H1 (cell line): Measurements from ENCODE around the gene MYDGF.

ENCODE experiments used
- CTCF ChIP-seq, 3 experiments: IDR thresholded peaks; 1 replicate in 2 of 3; 2 replicates in 1 of 3; pipeline versions ENCODE4 v1.5.1 to v1.6.1; 2011; ENCODE audit warnings: low read length in 3 of 3, mild to moderate bottlenecking in 3 of 3, inconsistent platforms in 2 of 3, low read depth in 1 of 3, moderate library complexity in 1 of 3; ENCODE audit not compliant: insufficient read depth in 1 of 3; ENCODE audit errors: control extremely low read depth in 1 of 3
- EZH2 ChIP-seq: fragments of 200-600 bp; sonication (generic); IDR thresholded peaks from 2 replicates; pipeline ENCODE4 v1.7.1; 2012; ENCODE audit warnings: low read depth, mild to moderate bottlenecking, moderate library complexity, low read length, inconsistent platforms; ENCODE audit not compliant: severe bottlenecking
- POLR2A ChIP-seq, 2 experiments: IDR thresholded peaks; 1 replicate in 1 of 2; 2 replicates in 1 of 2; pipeline ENCODE4 v1.6.1; 2011; ENCODE audit warnings: low read depth in 2 of 2, low read length in 2 of 2, mild to moderate bottlenecking in 2 of 2; ENCODE audit errors: control extremely low read depth in 1 of 2
- POLR2AphosphoS5 ChIP-seq: IDR thresholded peaks from 2 replicates; pipeline ENCODE4 v1.6.1; 2011; ENCODE audit warnings: low read depth, low read length
- RXRA ChIP-seq: IDR thresholded peaks from 2 replicates; pipeline ENCODE4 v1.6.1; 2011; ENCODE audit warnings: low read depth, mild to moderate bottlenecking, low read length, moderate library complexity; ENCODE audit not compliant: insufficient read depth
- SP1 ChIP-seq: IDR thresholded peaks from 2 replicates; pipeline ENCODE4 v1.6.1; 2011; ENCODE audit warnings: low read depth, low read length

- no peak for TF ChIP-seq POLR2A (IDR thresholded peaks at IDR 0.05; ENCODE audit: control extremely low read depth in 1 of 2, low read depth in 2 of 2, low read length in 2 of 2)
- TF ChIP-seq EZH2, result no peak
- TF ChIP-seq POLR2AphosphoS5, result no peak
- no peak for TF ChIP-seq CTCF (IDR thresholded peaks at IDR 0.05; ENCODE audit: control extremely low read depth in 1 of 3, insufficient read depth in 1 of 3, low read depth in 1 of 3, low read length in 3 of 3)
- no peak for TF ChIP-seq RXRA
- TF ChIP-seq SP1, result no peak
These were observed 35.4 kb upstream of the MYDGF start for GRCh38 chr19:4705413-4706131.
